ENCODE measurements around the gene ANXA2. TPM values are rescaled to one million over a fixed set of nuclear protein-coding genes. Genes with fewer than 3 reads are reported as not detected.

Gene ANXA2
- total and polyA plus RNA-seq, 2 donors (not counting 1 experiment from before 2014, with no cell fraction given): 116 to 133 TPM

DNA sequence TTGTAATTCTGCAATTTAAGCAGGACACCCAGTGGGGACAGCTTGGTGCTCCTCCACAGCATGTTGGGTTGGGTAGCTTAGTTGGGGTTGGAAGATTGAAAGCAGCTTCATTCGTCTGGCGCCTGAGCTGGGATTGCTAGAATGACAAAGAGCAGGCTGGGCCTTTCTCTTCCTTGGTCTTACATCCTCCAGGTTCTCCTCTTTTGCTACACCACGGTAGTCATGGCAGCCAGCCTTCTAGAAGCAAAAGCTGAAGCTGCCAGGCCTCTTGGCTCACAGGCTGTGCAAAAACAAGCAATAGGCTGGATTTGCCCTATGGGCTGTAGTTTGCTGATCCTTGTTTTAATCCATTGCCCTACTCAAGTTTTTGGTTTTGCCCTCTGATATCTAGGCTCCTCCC lies 3.2 kb upstream of the ANXA2 start:
- peaks cover 7% of the 10 kb centered on the region for H3K79me2 ChIP-seq (ENCODE audit: control insufficient read depth, insufficient read depth, low read length)
- H3K4me1 ChIP-seq (ENCODE audit: control insufficient read depth in 2 of 2, insufficient read depth in 2 of 2, low read length in 2 of 2): peaks cover 12 to 21% of the 10 kb centered on the region in 2 donors
- H4K20me1 ChIP-seq (ENCODE audit: control insufficient read depth, insufficient read depth, low read length, poor library complexity, severe bottlenecking): peaks cover 5% of the 10 kb centered on the region
- H2AFZ ChIP-seq (ENCODE audit: insufficient read depth, low read depth, low read length, poor library complexity, severe bottlenecking): no peak overlapping the region
- Mint-ChIP-seq H3K27ac (no peak overlapping the region), H3K9me3 (ENCODE audit: insufficient read depth) (no peaks in the 10 kb centered on the region), H3K4me1 (peaks cover 22% of the 10 kb centered on the region), H3K4me3 (no peak overlapping the region), H3K27me3 (no peaks in the 10 kb centered on the region)
- TF ChIP-seq, protein P1, sequence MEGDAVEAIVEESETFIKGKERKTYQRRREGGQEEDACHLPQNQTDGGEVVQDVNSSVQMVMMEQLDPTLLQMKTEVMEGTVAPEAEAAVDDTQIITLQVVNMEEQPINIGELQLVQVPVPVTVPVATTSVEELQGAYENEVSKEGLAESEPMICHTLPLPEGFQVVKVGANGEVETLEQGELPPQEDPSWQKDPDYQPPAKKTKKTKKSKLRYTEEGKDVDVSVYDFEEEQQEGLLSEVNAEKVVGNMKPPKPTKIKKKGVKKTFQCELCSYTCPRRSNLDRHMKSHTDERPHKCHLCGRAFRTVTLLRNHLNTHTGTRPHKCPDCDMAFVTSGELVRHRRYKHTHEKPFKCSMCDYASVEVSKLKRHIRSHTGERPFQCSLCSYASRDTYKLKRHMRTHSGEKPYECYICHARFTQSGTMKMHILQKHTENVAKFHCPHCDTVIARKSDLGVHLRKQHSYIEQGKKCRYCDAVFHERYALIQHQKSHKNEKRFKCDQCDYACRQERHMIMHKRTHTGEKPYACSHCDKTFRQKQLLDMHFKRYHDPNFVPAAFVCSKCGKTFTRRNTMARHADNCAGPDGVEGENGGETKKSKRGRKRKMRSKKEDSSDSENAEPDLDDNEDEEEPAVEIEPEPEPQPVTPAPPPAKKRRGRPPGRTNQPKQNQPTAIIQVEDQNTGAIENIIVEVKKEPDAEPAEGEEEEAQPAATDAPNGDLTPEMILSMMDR (IDR thresholded peaks at IDR 0.05): no peak
- no peak for TF ChIP-seq EZH2 (IDR thresholded peaks at IDR 0.05; ENCODE audit: borderline replicate concordance, insufficient read depth, low read depth, low read length, poor library complexity, severe bottlenecking)
- intact Hi-C loops (cut with micrococcal nuclease): no loop called here
- H3K36me3 ChIP-seq (replicated peaks in 1 of 2; ENCODE audit: control extremely low read depth in 1 of 2, control insufficient read depth in 1 of 2, extremely low read depth in 1 of 2, insufficient read depth in 2 of 2, low read length in 1 of 2): peaks cover 0 to 3% of the 10 kb centered on the region in 2 experiments
- no peak for DNase-seq
- H3K9ac ChIP-seq (ENCODE audit: low read length): no peak overlapping the region
- no peak overlapping the region for H3K4me3 ChIP-seq (ENCODE audit: control extremely low read depth in 1 of 5, extremely low read depth in 1 of 5, insufficient read depth in 1 of 5, low read depth in 2 of 5, low read length in 4 of 5)
- ChIA-PET CTCF (no interaction called here), POLR2A (no interaction called here)
- H3K27ac ChIP-seq (ENCODE audit: low read length in 2 of 2): no peak overlapping the region
- no peaks in the 10 kb centered on the region for H3K27me3 ChIP-seq (replicated peaks in 1 of 4; ENCODE audit: control extremely low read depth in 1 of 4, control insufficient read depth in 3 of 4, insufficient read depth in 4 of 4, low read length in 3 of 4)
- no peak for ATAC-seq (ENCODE audit: low read depth)
- H3K4me2 ChIP-seq (replicated peaks; ENCODE audit: low read depth, low read length, poor library complexity, severe bottlenecking): no peak overlapping the region
- WGBS (ENCODE audit: insufficient coverage): 0% methylated on average over 1 of the region's 3 CpGs
- no peaks in the 10 kb centered on the region for H3K9me3 ChIP-seq (ENCODE audit: control extremely low read depth in 1 of 3, control insufficient read depth in 2 of 3, insufficient read depth in 1 of 3, low read length in 2 of 3)

DNA sequence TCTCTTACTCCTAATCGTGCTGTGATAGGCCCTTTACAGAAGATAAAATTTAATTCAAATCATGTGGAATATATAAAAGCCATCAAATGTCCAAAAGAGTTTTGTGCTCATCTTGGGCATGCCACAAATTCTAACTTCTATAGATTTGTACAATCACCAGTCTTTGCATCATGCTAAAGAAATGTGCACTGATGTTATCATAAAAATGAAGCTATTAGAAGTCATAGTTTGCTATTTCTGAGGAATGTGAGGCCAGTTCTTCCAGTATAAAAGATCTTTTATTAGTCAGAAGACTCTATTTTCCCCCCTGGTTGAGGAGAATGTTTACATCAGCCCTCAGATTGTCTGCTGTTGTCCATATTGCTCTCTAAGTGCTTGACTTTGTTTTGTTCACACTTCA lies 2.1 kb upstream of the ANXA2 start:
- peaks cover 5% of the 10 kb centered on the region for H4K20me1 ChIP-seq (ENCODE audit: control insufficient read depth, insufficient read depth, low read length, poor library complexity, severe bottlenecking)

More for the DNA sequence above, 2.1 kb upstream of the ANXA2 start:
- Mint-ChIP-seq H3K4me1 (peaks cover 26% of the 10 kb centered on the region), H3K27ac (peak overlapping the region; percentile 87), H3K27me3 (no peaks in the 10 kb centered on the region), H3K4me3 (no peak overlapping the region), H3K9me3 (ENCODE audit: insufficient read depth) (no peaks in the 10 kb centered on the region)
- peaks cover 12 to 21% of the 10 kb centered on the region in 2 donors for H3K4me1 ChIP-seq (ENCODE audit: control insufficient read depth in 2 of 2, insufficient read depth in 2 of 2, low read length in 2 of 2)
- DNase-seq: no peak
- no peak overlapping the region for H3K4me3 ChIP-seq (ENCODE audit: control extremely low read depth in 1 of 5, extremely low read depth in 1 of 5, insufficient read depth in 1 of 5, low read depth in 2 of 5, low read length in 4 of 5)
- no peak for TF ChIP-seq EZH2 (IDR thresholded peaks at IDR 0.05; ENCODE audit: borderline replicate concordance, insufficient read depth, low read depth, low read length, poor library complexity, severe bottlenecking)
- TF ChIP-seq, protein P1 (IDR thresholded peaks at IDR 0.05): no peak
- no peaks in the 10 kb centered on the region for H3K27me3 ChIP-seq (replicated peaks in 1 of 4; ENCODE audit: control extremely low read depth in 1 of 4, control insufficient read depth in 3 of 4, insufficient read depth in 4 of 4, low read length in 3 of 4)
- H3K9me3 ChIP-seq (ENCODE audit: control extremely low read depth in 1 of 3, control insufficient read depth in 2 of 3, insufficient read depth in 1 of 3, low read length in 2 of 3): no peaks in the 10 kb centered on the region
- H3K79me2 ChIP-seq (ENCODE audit: control insufficient read depth, insufficient read depth, low read length): peaks cover 7% of the 10 kb centered on the region
- ChIA-PET POLR2A (no interaction called here), CTCF (interaction anchor here (1.3 kb wide), 1 partner anchor 10 kb away, joined by 3 read pairs; no protein-coding TSS in a partner anchor)
- H2AFZ ChIP-seq (ENCODE audit: insufficient read depth, low read depth, low read length, poor library complexity, severe bottlenecking): no peak overlapping the region
- no peak overlapping the region for H3K4me2 ChIP-seq (replicated peaks; ENCODE audit: low read depth, low read length, poor library complexity, severe bottlenecking)
- peaks cover 0 to 7% of the 10 kb centered on the region in 2 experiments for H3K36me3 ChIP-seq (replicated peaks in 1 of 2; ENCODE audit: control extremely low read depth in 1 of 2, control insufficient read depth in 1 of 2, extremely low read depth in 1 of 2, insufficient read depth in 2 of 2, low read length in 1 of 2)
- no peak for ATAC-seq (ENCODE audit: low read depth)
- WGBS (ENCODE audit: insufficient coverage): no CpG with 5 or more reads among the region's 1 CpG
- intact Hi-C loops (cut with micrococcal nuclease): loop anchor here (2.0 to 10.0 kb wide), 3 partner anchors 711 to 1625 kb away; partner anchors contain the start of genes BNIP2, MINDY2 and RNF111
- H3K27ac ChIP-seq (ENCODE audit: low read length in 2 of 2): no peak overlapping the region
- no peak overlapping the region for H3K9ac ChIP-seq (ENCODE audit: low read length)
